ENCODE results near the gene RIN1.

GRCh38 chr11:66371627-66372415, 35.6 kb upstream of the RIN1 start, which contains the start of gene SLC29A2:
- TF ChIP-seq FOSL2 (IDR thresholded peaks at IDR 0.05; ENCODE audit: borderline replicate concordance, low read depth) (no peak), CTCF (IDR thresholded peaks at IDR 0.05) (no peak), POLR2AphosphoS5 (IDR thresholded peaks at IDR 0.05; ENCODE audit: low read depth, low read length) (no peak), TEAD4 (IDR thresholded peaks at IDR 0.05; ENCODE audit: borderline replicate concordance, insufficient read depth) (no peak), FOXM1 (IDR thresholded peaks at IDR 0.05; ENCODE audit: low read depth) (no peak), ELF1 (IDR thresholded peaks at IDR 0.05) (no peak), MAX (IDR thresholded peaks at IDR 0.05; ENCODE audit: low read depth) (no peak; the same call in 1 of the 2 replicates), EZH2phosphoT487 (IDR thresholded peaks at IDR 0.05; ENCODE audit: borderline replicate concordance, low read depth) (no peak), TAF1 (IDR thresholded peaks at IDR 0.05; ENCODE audit: borderline replicate concordance, low read depth, low read length) (no peak), MEF2A (IDR thresholded peaks at IDR 0.05; ENCODE audit: borderline replicate concordance, low read depth) (no peak), ZBTB33 (IDR thresholded peaks at IDR 0.05; ENCODE audit: borderline replicate concordance, low read depth) (no peak), USF1 (IDR thresholded peaks at IDR 0.05; ENCODE audit: borderline replicate concordance, low read depth) (no peak), REST (IDR thresholded peaks at IDR 0.05; ENCODE audit: low read depth, low read length) (no peak)

All from SK-N-SH (cell line).